ENCODE data around the gene COL21A1. TPM values are rescaled to one million over a fixed set of nuclear protein-coding genes. Genes with fewer than 3 reads are reported as not detected.

Gene COL21A1
- total RNA-seq (2014; rRNA removed; shearing (Covaris generic)) (not detected in 2 replicates), total RNA-seq (2022) (not detected in 2 replicates), Bru-seq, nascent RNA (percentile 1 among the genes with signal in this experiment), BruChase-seq, experiment 1, labeled RNA remaining after a 6-hour chase (percentile 3 among the genes with signal in this experiment), BruChase-seq, experiment 2, labeled RNA remaining after a 2-hour chase (not detected)
- long read RNA-seq, result 0 reads

DNA sequence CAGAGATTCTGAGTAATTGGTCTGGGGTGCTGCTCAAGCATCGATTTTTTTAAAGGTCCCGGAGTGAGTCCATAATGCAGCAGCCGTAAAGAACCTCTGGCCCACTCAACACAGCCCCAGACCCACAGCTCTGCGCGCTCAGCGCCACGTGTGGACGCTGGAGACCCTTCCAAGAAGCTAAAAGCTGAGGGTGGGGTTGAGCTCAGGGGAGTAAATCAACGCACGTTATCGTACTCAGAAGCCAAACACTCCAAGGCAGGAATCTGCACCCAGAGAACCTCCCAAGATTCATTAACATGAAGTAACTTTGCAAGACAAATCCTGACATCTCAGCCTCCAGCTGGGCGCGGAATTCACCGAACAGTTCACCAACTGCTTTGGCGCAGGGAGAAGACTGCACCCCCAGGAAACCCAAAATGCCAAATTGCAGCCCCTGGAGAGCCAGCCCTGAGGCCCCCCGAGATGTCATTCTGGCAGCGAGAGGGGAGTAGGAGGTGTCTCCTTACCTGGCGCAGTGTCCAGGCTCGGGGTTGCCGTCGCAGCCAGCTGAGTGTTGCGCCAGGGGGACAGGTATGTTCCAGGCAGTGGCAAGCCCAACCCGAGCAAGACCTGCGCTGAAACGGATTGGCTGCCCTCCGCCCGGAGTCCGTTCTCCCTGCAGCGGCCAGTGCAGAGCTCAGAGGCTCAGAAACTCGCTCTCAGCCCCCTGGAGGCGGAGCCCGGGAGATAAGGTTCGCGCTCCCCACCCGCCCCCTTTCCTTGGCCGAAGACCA lies at the start of gene COL21A1:
Gene COL21A1, minus strand, starts transcription at position 700 of the 773 bp plus-strand sequence. CDS start 64,962 bp downstream, outside the sequence.
- Histone ChIP-seq H2AFZ (ENCODE audit: low read length) (no peak within 1 kb of the TSS), H3K36me3 (ENCODE audit: insufficient read depth, low read length) (no peaks in the 10 kb centered on the region), H3K9me3 (ENCODE audit: low read length) (no peaks in the 10 kb centered on the region), H3K79me2 (ENCODE audit: insufficient read depth, low read depth, low read length) (no peaks in the 10 kb centered on the region), H4K20me1 (ENCODE audit: insufficient read depth, low read length) (no peaks in the 10 kb centered on the region), H3K4me3 (ENCODE audit: low read depth, low read length, poor library complexity, severe bottlenecking) (no peak within 1 kb of the TSS), H3K4me2 (ENCODE audit: low read length) (no peak within 1 kb of the TSS), H3K27ac (ENCODE audit: low read depth, low read length, poor library complexity, severe bottlenecking) (no peak within 1 kb of the TSS), H3K9me2 (ENCODE audit: insufficient read depth, low read length) (no peaks in the 10 kb centered on the region), H3K4me1 (ENCODE audit: insufficient read depth, low read length, poor library complexity, severe bottlenecking) (no peaks in the 10 kb centered on the region)
- ChIA-PET CTCF (ENCODE audit: unreplicated experiment) (no interaction called here), POLR2A (interaction anchor here (0.6 kb wide), 1 partner anchor 70 kb away, joined by 6 read pairs; no protein-coding TSS in a partner anchor)
- DNase-seq (ENCODE audit: low spot score), result no peak
- intact Hi-C loops (cut with micrococcal nuclease; ENCODE audit: unreplicated experiment), result no loop called here
- no peak for TF ChIP-seq EZH2phosphoT487 (IDR thresholded peaks at IDR 0.05; ENCODE audit: borderline replicate concordance, low read depth, low read length)
- TF ChIP-seq, protein P1, sequence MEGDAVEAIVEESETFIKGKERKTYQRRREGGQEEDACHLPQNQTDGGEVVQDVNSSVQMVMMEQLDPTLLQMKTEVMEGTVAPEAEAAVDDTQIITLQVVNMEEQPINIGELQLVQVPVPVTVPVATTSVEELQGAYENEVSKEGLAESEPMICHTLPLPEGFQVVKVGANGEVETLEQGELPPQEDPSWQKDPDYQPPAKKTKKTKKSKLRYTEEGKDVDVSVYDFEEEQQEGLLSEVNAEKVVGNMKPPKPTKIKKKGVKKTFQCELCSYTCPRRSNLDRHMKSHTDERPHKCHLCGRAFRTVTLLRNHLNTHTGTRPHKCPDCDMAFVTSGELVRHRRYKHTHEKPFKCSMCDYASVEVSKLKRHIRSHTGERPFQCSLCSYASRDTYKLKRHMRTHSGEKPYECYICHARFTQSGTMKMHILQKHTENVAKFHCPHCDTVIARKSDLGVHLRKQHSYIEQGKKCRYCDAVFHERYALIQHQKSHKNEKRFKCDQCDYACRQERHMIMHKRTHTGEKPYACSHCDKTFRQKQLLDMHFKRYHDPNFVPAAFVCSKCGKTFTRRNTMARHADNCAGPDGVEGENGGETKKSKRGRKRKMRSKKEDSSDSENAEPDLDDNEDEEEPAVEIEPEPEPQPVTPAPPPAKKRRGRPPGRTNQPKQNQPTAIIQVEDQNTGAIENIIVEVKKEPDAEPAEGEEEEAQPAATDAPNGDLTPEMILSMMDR (conservative IDR thresholded peaks at IDR 0.05; ENCODE audit: low read length), result no peak
- no TSS peak for BruUV-seq (replicated peaks)

DNA sequence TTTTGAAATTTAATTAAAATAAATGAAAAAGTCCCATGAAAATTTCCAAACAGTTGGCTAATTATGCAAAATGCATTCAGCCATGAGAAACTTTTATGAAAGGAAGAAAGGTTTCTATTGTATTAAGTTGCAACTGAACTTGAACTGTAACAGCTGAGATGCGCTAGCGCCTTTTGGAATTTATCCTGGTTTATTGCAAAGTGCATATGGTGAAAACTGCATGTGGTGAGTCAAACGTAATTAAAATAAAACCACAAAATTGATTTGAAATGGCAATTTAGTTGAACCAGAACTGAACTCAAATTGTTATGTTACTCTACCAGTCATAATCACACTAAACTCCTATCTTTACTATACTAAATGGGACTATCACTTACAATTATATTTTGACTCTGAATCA lies 46.4 kb upstream of the COL21A1 start:
- Histone ChIP-seq H4K20me1 (ENCODE audit: insufficient read depth, low read length) (no peaks in the 10 kb centered on the region), H3K36me3 (ENCODE audit: insufficient read depth, low read length) (no peaks in the 10 kb centered on the region), H3K4me2 (ENCODE audit: low read length) (no peak overlapping the region), H3K27ac (ENCODE audit: low read depth, low read length, poor library complexity, severe bottlenecking) (no peak overlapping the region), H2AFZ (ENCODE audit: low read length) (no peak overlapping the region), H3K9me3 (ENCODE audit: low read length) (no peaks in the 10 kb centered on the region), H3K4me3 (ENCODE audit: low read depth, low read length, poor library complexity, severe bottlenecking) (no peak overlapping the region), H3K79me2 (ENCODE audit: insufficient read depth, low read depth, low read length) (no peaks in the 10 kb centered on the region), H3K4me1 (ENCODE audit: insufficient read depth, low read length, poor library complexity, severe bottlenecking) (no peaks in the 10 kb centered on the region), H3K9me2 (ENCODE audit: insufficient read depth, low read length) (no peaks in the 10 kb centered on the region)
- no TSS peak for BruUV-seq (replicated peaks)
- CTCF ChIA-PET (ENCODE audit: unreplicated experiment), result no interaction called here
- no peak for DNase-seq (ENCODE audit: low spot score)
- POLR2A ChIA-PET, result no interaction called here
- intact Hi-C loops (cut with micrococcal nuclease; ENCODE audit: unreplicated experiment), result loop anchor here (2.0 kb wide), 1 partner anchor 313 kb away; no protein-coding TSS in a partner anchor
- TF ChIP-seq EZH2phosphoT487 (IDR thresholded peaks at IDR 0.05; ENCODE audit: borderline replicate concordance, low read depth, low read length), result no peak
- TF ChIP-seq, protein P1 (conservative IDR thresholded peaks at IDR 0.05; ENCODE audit: low read length), result no peak
